ENCODE data around the gene PPFIA4.

PPFIA4 gene

DNA sequence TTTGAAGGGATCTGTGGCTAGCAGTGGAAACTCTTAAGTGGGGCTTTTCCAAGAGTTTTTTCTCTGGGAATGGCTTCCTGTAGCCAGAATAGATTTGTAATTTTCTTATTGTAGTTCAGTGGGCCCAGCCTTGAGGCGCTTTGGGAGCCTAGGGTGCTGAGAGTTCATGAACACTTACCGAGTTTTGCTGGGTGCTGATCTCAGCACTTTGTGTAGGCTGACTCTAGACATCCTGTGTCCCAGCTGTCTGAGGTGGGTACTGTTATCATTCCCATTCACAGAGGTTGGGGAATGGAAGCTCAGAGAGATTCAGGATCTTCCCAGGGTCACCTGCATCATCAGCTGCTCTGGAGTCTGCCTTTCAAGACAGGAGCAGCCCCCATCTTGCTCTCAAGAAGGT is 7.0 kb downstream of the PPFIA4 start:
- H3K4me3 ChIP-seq (ENCODE audit: low read depth in 1 of 2, low read length in 1 of 2) = no peak overlapping the region
- no peaks in the 10 kb centered on the region for H3K9me3 ChIP-seq
- no peaks in the 10 kb centered on the region for H3K36me3 ChIP-seq
- peaks cover 9% of the 10 kb centered on the region for H3K27me3 ChIP-seq
- no peak overlapping the region for H3K27ac ChIP-seq
- peaks cover 10 to 14% of the 10 kb centered on the region in 2 experiments for H3K4me1 ChIP-seq (ENCODE audit: control insufficient read depth in 1 of 2, insufficient read depth in 1 of 2, low read depth in 1 of 2, low read length in 1 of 2)
- TF ChIP-seq, protein P1, sequence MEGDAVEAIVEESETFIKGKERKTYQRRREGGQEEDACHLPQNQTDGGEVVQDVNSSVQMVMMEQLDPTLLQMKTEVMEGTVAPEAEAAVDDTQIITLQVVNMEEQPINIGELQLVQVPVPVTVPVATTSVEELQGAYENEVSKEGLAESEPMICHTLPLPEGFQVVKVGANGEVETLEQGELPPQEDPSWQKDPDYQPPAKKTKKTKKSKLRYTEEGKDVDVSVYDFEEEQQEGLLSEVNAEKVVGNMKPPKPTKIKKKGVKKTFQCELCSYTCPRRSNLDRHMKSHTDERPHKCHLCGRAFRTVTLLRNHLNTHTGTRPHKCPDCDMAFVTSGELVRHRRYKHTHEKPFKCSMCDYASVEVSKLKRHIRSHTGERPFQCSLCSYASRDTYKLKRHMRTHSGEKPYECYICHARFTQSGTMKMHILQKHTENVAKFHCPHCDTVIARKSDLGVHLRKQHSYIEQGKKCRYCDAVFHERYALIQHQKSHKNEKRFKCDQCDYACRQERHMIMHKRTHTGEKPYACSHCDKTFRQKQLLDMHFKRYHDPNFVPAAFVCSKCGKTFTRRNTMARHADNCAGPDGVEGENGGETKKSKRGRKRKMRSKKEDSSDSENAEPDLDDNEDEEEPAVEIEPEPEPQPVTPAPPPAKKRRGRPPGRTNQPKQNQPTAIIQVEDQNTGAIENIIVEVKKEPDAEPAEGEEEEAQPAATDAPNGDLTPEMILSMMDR (IDR thresholded peaks at IDR 0.05) = no peak

DNA sequence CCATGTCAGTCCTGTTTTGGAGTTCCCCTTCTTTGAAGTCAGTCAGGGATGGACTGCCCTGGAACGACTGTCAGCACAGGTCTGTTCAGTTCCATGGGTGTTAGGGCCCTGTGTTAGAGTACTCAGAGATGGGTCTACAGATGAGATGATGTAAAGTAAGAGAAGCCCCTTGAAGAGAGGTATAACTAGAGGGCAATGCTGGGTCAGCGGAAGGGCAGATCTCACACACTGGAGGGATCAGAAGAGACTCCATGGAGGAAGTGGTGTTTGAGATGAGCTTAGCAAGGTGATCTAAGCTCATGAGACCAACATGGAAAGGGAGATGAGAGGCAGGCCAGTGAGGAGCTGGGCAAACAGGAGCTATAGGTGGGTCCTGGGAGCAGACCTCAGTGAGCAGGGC is 7.6 kb downstream of the PPFIA4 start:
- Histone ChIP-seq H3K4me3 (ENCODE audit: low read depth in 1 of 2, low read length in 1 of 2) (no peak overlapping the region), H3K27ac (no peak overlapping the region), H3K9me3 (no peaks in the 10 kb centered on the region), H3K27me3 (peaks cover 3% of the 10 kb centered on the region), H3K36me3 (no peaks in the 10 kb centered on the region), H3K4me1 (ENCODE audit: control insufficient read depth in 1 of 2, insufficient read depth in 1 of 2, low read depth in 1 of 2, low read length in 1 of 2) (peaks cover 10 to 16% of the 10 kb centered on the region in 2 experiments)
- TF ChIP-seq, protein P1 (IDR thresholded peaks at IDR 0.05) = no peak

DNA sequence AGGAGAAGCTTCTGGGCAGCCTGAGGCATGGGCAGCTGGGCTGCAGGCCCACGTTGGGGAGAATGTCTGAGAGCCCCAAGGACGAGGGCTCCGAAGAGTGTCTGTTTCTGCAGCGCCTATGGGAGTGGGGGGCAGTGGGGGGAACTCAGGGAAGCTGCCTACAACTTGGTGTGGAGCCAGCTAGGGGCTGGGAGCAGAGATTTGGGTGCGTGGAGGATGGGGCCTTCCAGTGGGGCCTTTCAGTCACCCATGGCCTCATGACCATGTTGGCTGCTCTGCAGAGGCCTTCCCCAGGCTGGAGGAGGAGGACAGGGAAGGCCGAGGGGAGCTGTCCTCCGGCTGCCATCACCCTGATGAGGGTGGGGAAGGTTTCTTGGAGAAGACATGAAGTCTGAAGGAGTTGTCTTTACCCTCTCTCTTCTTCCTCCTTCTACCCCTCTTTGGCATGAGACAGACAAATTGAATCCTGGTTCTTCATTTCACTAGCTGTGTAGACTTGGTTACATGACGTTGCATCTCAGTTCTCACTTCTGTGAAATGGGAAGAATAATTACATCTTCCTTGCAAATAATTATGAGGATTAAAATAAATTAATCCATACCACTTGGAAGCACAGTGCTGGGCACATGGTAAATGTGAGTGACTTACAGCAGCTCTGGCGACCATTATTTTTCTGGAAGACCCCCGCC is 8.3 kb downstream of the PPFIA4 start:
- H3K4me1 ChIP-seq (ENCODE audit: control insufficient read depth in 1 of 2, insufficient read depth in 1 of 2, low read depth in 1 of 2, low read length in 1 of 2) = peaks cover 10 to 16% of the 10 kb centered on the region in 2 experiments
- H3K36me3 ChIP-seq = no peaks in the 10 kb centered on the region
- H3K4me3 ChIP-seq (ENCODE audit: low read depth in 1 of 2, low read length in 1 of 2) = no peak overlapping the region
- H3K9me3 ChIP-seq = no peaks in the 10 kb centered on the region
- H3K27me3 ChIP-seq = no peaks in the 10 kb centered on the region
- TF ChIP-seq, protein P1 (IDR thresholded peaks at IDR 0.05) = no peak
- H3K27ac ChIP-seq = no peak overlapping the region

DNA sequence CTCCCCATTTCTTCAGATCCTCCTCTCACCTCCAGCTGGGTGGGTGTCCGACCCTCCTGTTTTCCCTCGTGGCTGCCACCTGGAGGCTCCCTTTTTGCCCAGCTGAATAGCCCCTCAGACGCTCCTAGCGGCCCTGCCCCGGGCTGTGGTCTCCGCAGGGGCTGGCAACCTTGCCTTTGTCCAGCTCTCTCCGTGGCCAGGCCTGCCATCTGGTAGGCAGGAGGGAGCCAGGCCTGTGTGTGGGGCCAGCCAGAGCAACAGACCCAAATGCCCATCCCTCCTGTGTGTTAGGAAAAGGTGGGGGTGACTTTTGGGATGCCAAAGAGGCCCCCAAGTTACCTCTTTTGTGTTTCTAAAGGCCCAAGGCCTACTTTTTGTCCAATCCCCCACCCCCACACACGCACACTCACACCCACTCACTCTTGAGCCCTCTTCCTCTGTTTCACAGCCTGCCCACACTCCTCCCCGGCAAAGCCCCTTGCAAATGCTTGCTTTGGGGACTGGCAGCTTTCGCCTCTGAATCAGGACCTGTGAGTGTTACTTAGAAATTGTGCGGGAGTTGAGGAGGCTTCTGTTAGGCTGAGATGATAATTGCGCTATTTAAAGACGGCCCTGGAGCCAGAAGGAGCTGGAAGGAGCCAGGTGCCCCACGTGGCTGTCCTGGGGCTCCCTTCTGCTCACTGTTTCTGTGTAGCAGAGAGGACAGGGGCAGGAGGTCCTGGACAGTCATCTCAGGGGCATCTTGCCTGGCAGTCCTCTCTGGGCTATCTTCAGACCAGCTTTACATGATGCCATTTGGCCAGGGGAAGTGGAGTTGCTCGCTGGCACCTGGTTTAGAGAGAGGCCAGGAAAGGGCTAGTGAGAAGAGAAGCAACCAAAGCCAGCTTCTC is 9.1 kb downstream of the PPFIA4 start:
- H3K27ac ChIP-seq = no peak overlapping the region
- peaks cover 10 to 16% of the 10 kb centered on the region in 2 experiments for H3K4me1 ChIP-seq (ENCODE audit: control insufficient read depth in 1 of 2, insufficient read depth in 1 of 2, low read depth in 1 of 2, low read length in 1 of 2)
- TF ChIP-seq, protein P1 (IDR thresholded peaks at IDR 0.05) = no peak
- no peaks in the 10 kb centered on the region for H3K36me3 ChIP-seq
- no peaks in the 10 kb centered on the region for H3K27me3 ChIP-seq
- no peak overlapping the region for H3K4me3 ChIP-seq (ENCODE audit: low read depth in 1 of 2, low read length in 1 of 2)
- no peaks in the 10 kb centered on the region for H3K9me3 ChIP-seq

DNA sequence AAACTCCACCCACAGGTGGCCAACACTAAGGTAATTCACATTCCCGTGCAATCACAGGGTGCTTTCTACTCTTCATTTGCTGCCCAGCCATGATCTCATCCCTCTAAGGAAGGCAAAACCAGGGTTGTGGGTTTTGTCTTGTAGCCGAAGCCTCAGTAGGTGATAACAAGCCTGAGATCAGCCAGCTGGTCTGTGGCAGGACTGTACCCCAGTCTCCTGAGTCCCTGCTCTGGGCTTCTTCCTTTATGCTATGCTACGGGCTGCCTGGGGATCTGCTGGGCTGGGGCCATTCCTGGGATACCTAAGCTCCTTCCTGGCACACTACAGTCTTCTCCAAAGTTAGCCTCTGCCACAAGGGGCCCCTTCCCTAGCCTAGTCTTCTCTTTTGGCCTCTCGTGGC is 9.8 kb downstream of the PPFIA4 start:
- H3K27ac ChIP-seq = no peak overlapping the region
- H3K4me3 ChIP-seq (ENCODE audit: low read depth in 1 of 2, low read length in 1 of 2) = no peak overlapping the region
- H3K4me1 ChIP-seq (ENCODE audit: control insufficient read depth in 1 of 2, insufficient read depth in 1 of 2, low read depth in 1 of 2, low read length in 1 of 2) = peaks cover 10 to 16% of the 10 kb centered on the region in 2 experiments
- H3K27me3 ChIP-seq = no peaks in the 10 kb centered on the region
- TF ChIP-seq, protein P1 (IDR thresholded peaks at IDR 0.05) = no peak
- no peaks in the 10 kb centered on the region for H3K36me3 ChIP-seq
- H3K9me3 ChIP-seq = no peaks in the 10 kb centered on the region

Data from neutrophil (primary cell).